ENCODE results near the gene PYGB. TPM values are rescaled to one million over a fixed set of nuclear protein-coding genes. Genes with fewer than 3 reads are reported as not detected.

Gene PYGB
- total and polyA plus RNA-seq, 8 donors, result 17.4 to 37.2 (median 24.2) TPM

- TF ChIP-seq, protein P1, sequence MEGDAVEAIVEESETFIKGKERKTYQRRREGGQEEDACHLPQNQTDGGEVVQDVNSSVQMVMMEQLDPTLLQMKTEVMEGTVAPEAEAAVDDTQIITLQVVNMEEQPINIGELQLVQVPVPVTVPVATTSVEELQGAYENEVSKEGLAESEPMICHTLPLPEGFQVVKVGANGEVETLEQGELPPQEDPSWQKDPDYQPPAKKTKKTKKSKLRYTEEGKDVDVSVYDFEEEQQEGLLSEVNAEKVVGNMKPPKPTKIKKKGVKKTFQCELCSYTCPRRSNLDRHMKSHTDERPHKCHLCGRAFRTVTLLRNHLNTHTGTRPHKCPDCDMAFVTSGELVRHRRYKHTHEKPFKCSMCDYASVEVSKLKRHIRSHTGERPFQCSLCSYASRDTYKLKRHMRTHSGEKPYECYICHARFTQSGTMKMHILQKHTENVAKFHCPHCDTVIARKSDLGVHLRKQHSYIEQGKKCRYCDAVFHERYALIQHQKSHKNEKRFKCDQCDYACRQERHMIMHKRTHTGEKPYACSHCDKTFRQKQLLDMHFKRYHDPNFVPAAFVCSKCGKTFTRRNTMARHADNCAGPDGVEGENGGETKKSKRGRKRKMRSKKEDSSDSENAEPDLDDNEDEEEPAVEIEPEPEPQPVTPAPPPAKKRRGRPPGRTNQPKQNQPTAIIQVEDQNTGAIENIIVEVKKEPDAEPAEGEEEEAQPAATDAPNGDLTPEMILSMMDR (IDR thresholded peaks at IDR 0.05), result no peak
- DNase-seq, result no peak
- Histone ChIP-seq H3K36me3 (no peaks in the 10 kb centered on the region), H3K4me3 (no peak overlapping the region), H3K9me3 (no peaks in the 10 kb centered on the region), H3K27ac (no peak overlapping the region), H3K27me3 (no peaks in the 10 kb centered on the region), H3K4me1 (peaks cover 0 to 7% (median 0%) of the 10 kb centered on the region in 3 donors)
- intact Hi-C loops (cut with DNase I), result no loop called here
- WGBS, 2 donors, result 74 to 80% methylated on average over 5 of the region's 5 CpGs
- ATAC-seq, result peak; percentile 24 to 58 (median 39)
- FAIRE-seq, result no peak
Measured at GRCh38 chr20:25256226-25256859, 8.5 kb downstream of the PYGB start.

DNA sequence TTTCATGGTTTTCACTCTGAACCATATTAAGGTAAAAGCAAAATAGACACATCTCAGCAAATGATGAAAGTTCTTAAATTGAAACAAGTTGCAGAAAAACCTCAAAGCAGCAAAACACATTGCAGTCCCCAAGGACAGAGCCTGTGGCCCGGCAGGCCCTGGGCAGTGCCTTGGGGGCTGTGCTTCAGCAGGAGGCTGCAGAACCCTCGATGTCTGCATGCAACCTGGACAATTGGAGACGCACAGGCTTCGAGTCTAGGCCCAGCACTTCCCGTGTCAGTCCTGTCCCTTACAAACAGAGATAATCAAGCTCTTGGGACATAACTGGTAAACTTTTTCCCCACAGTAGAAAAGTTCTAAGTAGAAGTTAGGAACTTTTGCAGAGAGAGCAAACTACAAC is 9.2 kb downstream of the PYGB start:
- intact Hi-C loops (cut with DNase I), result no loop called here
- Histone ChIP-seq H3K4me3 (no peak overlapping the region), H3K27me3 (no peaks in the 10 kb centered on the region), H3K9me3 (no peaks in the 10 kb centered on the region), H3K27ac (no peak overlapping the region), H3K36me3 (no peaks in the 10 kb centered on the region), H3K4me1 (peaks cover 0 to 7% (median 0%) of the 10 kb centered on the region in 3 donors)
- ATAC-seq (no peak), DNase-seq (no peak), FAIRE-seq (no peak)
- WGBS, 2 donors, result 96 to 97% methylated on average over 5 of the region's 5 CpGs
- TF ChIP-seq, protein P1 (IDR thresholded peaks at IDR 0.05), result no peak

GRCh38 chr20:25257756-25258475 is 10.0 kb downstream of the PYGB start:
- 84% methylated on average over 10 of the region's 10 CpGs for WGBS, 2 donors
- H3K27ac ChIP-seq, result no peak overlapping the region
- TF ChIP-seq, protein P1 (IDR thresholded peaks at IDR 0.05), result no peak

DNA sequence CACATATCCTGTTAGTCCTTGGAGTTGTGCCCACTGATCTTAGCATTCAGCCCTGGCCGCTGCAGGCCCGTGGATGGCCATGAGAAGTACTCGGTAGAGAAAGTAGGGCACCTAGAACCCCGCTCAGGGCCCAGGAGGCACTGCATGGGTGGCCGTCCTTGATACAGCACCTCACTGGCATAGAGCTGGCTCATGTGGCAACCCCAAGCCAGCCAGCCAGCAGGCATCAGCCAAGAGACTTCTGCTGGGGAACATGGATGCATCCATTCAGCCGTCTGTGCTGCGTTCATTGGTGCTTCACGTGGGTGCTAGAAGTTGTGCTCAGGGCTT is 10.6 kb downstream of the PYGB start:
- DNase-seq (no peak), ATAC-seq (no peak), FAIRE-seq (no peak)
- TF ChIP-seq, protein P1 (IDR thresholded peaks at IDR 0.05), result no peak
- H3K27ac ChIP-seq, result no peak overlapping the region
- 77 to 81% methylated on average over 8 of the region's 8 CpGs for WGBS, 2 donors
- H3K27me3 ChIP-seq, result no peaks in the 10 kb centered on the region
- peaks cover 0 to 7% (median 0%) of the 10 kb centered on the region in 3 donors for H3K4me1 ChIP-seq
- no peak overlapping the region for H3K4me3 ChIP-seq
- no peaks in the 10 kb centered on the region for H3K9me3 ChIP-seq
- intact Hi-C loops (cut with DNase I), result no loop called here
- H3K36me3 ChIP-seq, result no peaks in the 10 kb centered on the region

More at GRCh38 chr20:25257756-25258475, 10.0 kb downstream of the PYGB start:
- intact Hi-C loops (cut with DNase I), result no loop called here
- H3K4me3 ChIP-seq, result no peak overlapping the region
- peaks cover 0 to 7% (median 0%) of the 10 kb centered on the region in 3 donors for H3K4me1 ChIP-seq
- no peak for ATAC-seq
- no peaks in the 10 kb centered on the region for H3K9me3 ChIP-seq
- no peaks in the 10 kb centered on the region for H3K36me3 ChIP-seq
- no peak for FAIRE-seq
- DNase-seq, result no peak
- H3K27me3 ChIP-seq, result no peaks in the 10 kb centered on the region

- Histone ChIP-seq H3K27ac (no peak overlapping the region), H3K36me3 (no peaks in the 10 kb centered on the region), H3K27me3 (no peaks in the 10 kb centered on the region), H3K4me1 (peaks cover 0 to 7% (median 0%) of the 10 kb centered on the region in 3 donors), H3K9me3 (no peaks in the 10 kb centered on the region), H3K4me3 (no peak overlapping the region)
- WGBS, 2 donors, result 76 to 82% methylated on average over 4 of the region's 4 CpGs
- TF ChIP-seq, protein P1 (IDR thresholded peaks at IDR 0.05), result no peak
- intact Hi-C loops (cut with DNase I), result no loop called here
- DNase-seq (no peak), ATAC-seq (no peak), FAIRE-seq (no peak)
Measured at GRCh38 chr20:25258828-25259227, 10.9 kb downstream of the PYGB start.

Data from pancreas (tissue), 10 donors.